Fibroblast of lung (primary cell): ENCODE results near the gene ARFIP2. TPM values are rescaled to one million over a fixed set of nuclear protein-coding genes. Genes with fewer than 3 reads are reported as not detected.

Experiments
- DNase-seq, 2 donors: peaks; one replicate each; pipeline versions ENCODE4 v3.0.0 to v3.0.0-alpha.2; 2010; ENCODE audit warnings: low read depth in 2 of 2
- H2AFZ ChIP-seq: 2 replicates; pipeline ENCODE4 v1.5.1; 2012; ENCODE audit warnings: low read length, control low read depth, inconsistent platforms
- H3K27ac ChIP-seq: 2 replicates; pipeline ENCODE4 v1.5.1; 2011; ENCODE audit warnings: low read length, control low read depth; ENCODE audit not compliant: insufficient read depth
- H3K27me3 ChIP-seq: 2 replicates; pipeline ENCODE4 v1.5.1; 2011; ENCODE audit warnings: mild to moderate bottlenecking, low read length; ENCODE audit not compliant: control insufficient read depth, insufficient read depth
- H3K36me3 ChIP-seq: 2 replicates; pipeline ENCODE4 v1.5.1; 2011; ENCODE audit warnings: low read length; ENCODE audit not compliant: control insufficient read depth, insufficient read depth
- H3K4me1 ChIP-seq: 2 replicates; pipeline ENCODE4 v1.5.1; 2011; ENCODE audit warnings: low read length; ENCODE audit not compliant: control insufficient read depth, insufficient read depth; ENCODE audit errors: extremely low read depth
- H3K4me2 ChIP-seq: 2 replicates; pipeline ENCODE4 v1.5.1; 2011; ENCODE audit warnings: low read length, control low read depth; ENCODE audit not compliant: insufficient read depth; ENCODE audit errors: extremely low read depth
- H3K4me3 ChIP-seq, 4 experiments: fragments of 200-600 bp in 1 of 4; sonication (generic) in 1 of 4; replicated peaks in 1 of 4; 2 replicates each; pipeline ENCODE4 v1.5.1; 2011 to 2016; ENCODE audit warnings: low read length in 4 of 4, low read depth in 3 of 4, mild to moderate bottlenecking in 3 of 4, control low read depth in 2 of 4, inconsistent platforms in 1 of 4, mixed read lengths in 1 of 4; ENCODE audit not compliant: insufficient read depth in 1 of 4; ENCODE audit errors: control extremely low read depth in 1 of 4
- H3K79me2 ChIP-seq: 2 replicates; pipeline ENCODE4 v1.5.1; 2012; ENCODE audit warnings: mild to moderate bottlenecking, low read length, inconsistent platforms; ENCODE audit not compliant: control insufficient read depth, insufficient read depth
- H3K9ac ChIP-seq: 2 replicates; pipeline ENCODE4 v1.5.1; 2011; ENCODE audit warnings: mild to moderate bottlenecking, low read length, control low read depth; ENCODE audit not compliant: insufficient read depth
- H3K9me3 ChIP-seq: 2 replicates; pipeline ENCODE4 v1.5.1; 2012; ENCODE audit warnings: low read depth, low read length; ENCODE audit not compliant: control insufficient read depth, insufficient read depth
- H4K20me1 ChIP-seq: 2 replicates; pipeline ENCODE4 v1.5.1; 2011; ENCODE audit warnings: low read length; ENCODE audit not compliant: control insufficient read depth, insufficient read depth; ENCODE audit errors: extremely low read depth
- EZH2 ChIP-seq: IDR thresholded peaks from 2 replicates; pipeline ENCODE4 v1.5.1; 2012; ENCODE audit warnings: low read length, control low read depth, mild to moderate bottlenecking; ENCODE audit errors: missing control alignments
- polyA plus RNA-seq, 2 donors: library from polyadenylated mRNA; depleted of rRNA in 1 of 2; stranded (reverse) in 1 of 2; unstranded in 1 of 2; fragments of >200 nt; gene quantifications; 2 replicates each; pipeline ENCODE4 v1.2.1, GENCODE V29; 2011 to 2012; ENCODE audit warnings: missing spikeins in 1 of 2
- total RNA-seq: library from RNA; depleted of rRNA; stranded (reverse); fragments of >200 nt; gene quantifications from 2 replicates; pipeline ENCODE4 v1.2.1, GENCODE V29; 2014
- TF ChIP-seq, protein P1 (sequence below), 2 donors: IDR thresholded peaks in 1 of 2; conservative IDR thresholded peaks in 1 of 2; 1 replicate in 1 of 2; 2 replicates in 1 of 2; pipeline ENCODE4 v1.5.1; 2011 to 2012; ENCODE audit warnings: low read length in 2 of 2, control low read depth in 1 of 2, inconsistent platforms in 1 of 2, low read depth in 1 of 2, mild to moderate bottlenecking in 1 of 2

ARFIP2 gene
- total and polyA plus RNA-seq, 2 donors (not counting 1 experiment from before 2014, with no cell fraction given), result 47.6 to 75.5 TPM

DNA sequence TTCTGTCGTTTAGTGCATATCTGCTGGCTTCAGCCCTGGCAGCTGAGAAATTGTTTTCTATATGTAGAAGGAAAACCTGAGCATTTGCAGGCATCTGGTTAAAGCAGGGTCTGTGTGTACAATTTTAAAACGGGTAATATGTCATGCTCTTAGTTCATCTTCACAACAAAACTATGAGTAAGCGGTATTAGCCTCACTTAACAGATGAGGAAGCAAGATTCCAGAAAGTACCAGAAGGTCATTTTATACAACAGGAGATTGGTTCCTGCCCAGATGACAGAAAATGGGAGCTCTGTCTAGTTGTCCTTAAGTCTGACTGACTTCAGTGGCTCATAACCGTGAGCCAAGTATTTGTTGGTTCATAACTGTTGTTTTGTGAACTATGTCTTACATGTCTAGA, 1.3 kb upstream of the ARFIP2 start:
- Histone ChIP-seq H3K27me3 (no peaks in the 10 kb centered on the region), H3K36me3 (peaks cover 17% of the 10 kb centered on the region), H3K4me3 (peak overlapping the region; percentile 71 to 89 (median 86)), H3K27ac (peak overlapping the region; percentile 99), H3K9me3 (no peaks in the 10 kb centered on the region), H3K4me2 (peak overlapping the region; percentile 98), H2AFZ (no peak overlapping the region), H3K79me2 (peaks cover 44% of the 10 kb centered on the region), H3K9ac (peak overlapping the region; percentile 94), H4K20me1 (no peaks in the 10 kb centered on the region), H3K4me1 (peaks cover 14% of the 10 kb centered on the region)
- no peak for DNase-seq
- TF ChIP-seq, protein P1, sequence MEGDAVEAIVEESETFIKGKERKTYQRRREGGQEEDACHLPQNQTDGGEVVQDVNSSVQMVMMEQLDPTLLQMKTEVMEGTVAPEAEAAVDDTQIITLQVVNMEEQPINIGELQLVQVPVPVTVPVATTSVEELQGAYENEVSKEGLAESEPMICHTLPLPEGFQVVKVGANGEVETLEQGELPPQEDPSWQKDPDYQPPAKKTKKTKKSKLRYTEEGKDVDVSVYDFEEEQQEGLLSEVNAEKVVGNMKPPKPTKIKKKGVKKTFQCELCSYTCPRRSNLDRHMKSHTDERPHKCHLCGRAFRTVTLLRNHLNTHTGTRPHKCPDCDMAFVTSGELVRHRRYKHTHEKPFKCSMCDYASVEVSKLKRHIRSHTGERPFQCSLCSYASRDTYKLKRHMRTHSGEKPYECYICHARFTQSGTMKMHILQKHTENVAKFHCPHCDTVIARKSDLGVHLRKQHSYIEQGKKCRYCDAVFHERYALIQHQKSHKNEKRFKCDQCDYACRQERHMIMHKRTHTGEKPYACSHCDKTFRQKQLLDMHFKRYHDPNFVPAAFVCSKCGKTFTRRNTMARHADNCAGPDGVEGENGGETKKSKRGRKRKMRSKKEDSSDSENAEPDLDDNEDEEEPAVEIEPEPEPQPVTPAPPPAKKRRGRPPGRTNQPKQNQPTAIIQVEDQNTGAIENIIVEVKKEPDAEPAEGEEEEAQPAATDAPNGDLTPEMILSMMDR (conservative IDR thresholded peaks at IDR 0.05 in 1 of 2, IDR thresholded peaks at IDR 0.05 in 1 of 2; ENCODE audit: low read depth in 1 of 2, low read length in 2 of 2), result no peak
- TF ChIP-seq EZH2, result no peak

DNA sequence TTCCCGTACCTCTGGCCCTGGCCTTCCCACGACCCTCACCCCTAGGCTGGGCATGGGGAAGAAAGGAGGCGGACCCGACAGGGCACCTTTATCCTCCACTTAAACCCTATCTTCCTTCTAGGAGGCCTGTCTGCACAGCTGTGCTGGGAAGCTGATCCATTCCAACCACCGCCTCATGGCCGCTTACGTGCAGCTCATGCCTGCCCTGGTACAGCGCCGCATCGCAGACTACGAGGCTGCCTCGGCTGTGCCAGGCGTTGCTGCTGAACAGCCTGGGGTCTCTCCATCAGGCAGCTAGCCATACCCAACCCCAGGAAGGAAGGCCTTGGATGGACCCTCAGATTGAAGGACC, 769 bp upstream of the ARFIP2 start:
- Histone ChIP-seq H3K27me3 (no peaks in the 10 kb centered on the region), H3K9me3 (no peaks in the 10 kb centered on the region), H3K79me2 (peaks cover 44% of the 10 kb centered on the region), H2AFZ (peak overlapping the region; percentile 54), H3K4me2 (peak overlapping the region; percentile 98), H3K27ac (peak overlapping the region; percentile 99), H3K9ac (peak overlapping the region; percentile 94), H3K4me1 (peaks cover 14% of the 10 kb centered on the region), H3K4me3 (peak overlapping the region; percentile 71 to 89 (median 86)), H4K20me1 (no peaks in the 10 kb centered on the region), H3K36me3 (peaks cover 20% of the 10 kb centered on the region)
- TF ChIP-seq, protein P1 (conservative IDR thresholded peaks at IDR 0.05 in 1 of 2, IDR thresholded peaks at IDR 0.05 in 1 of 2; ENCODE audit: low read depth in 1 of 2, low read length in 2 of 2), result no peak
- no peak for TF ChIP-seq EZH2
- no peak for DNase-seq

DNA sequence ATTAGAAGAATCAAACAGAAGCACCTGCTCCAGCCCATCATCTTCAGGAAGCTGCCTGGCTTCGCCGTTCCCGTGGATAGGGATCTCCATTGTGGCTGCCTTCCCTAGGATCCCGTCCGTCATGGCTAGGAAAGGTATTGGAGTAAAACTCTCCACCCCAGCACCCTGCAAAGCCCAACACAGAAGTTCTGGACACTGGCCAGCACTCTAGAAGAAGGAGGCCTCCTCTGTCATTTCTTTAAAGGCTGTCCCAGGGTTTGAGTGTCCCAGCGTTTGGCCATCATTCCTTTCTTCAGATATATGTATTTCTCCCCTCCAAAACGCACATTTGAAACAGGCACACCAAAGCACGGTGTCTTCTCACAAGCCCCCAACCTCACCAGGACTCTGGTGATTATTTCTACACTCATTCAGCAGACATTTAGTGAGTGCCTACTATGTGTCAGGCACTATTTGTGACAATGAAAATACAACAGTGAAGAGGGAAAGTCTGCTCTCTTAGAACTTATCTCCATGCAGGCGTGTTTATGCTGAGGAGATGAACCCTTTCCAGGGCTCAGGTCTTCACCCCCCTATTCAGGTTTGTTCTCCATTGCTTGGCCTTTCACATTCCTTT, 724 bp downstream of the ARFIP2 start:
- peak overlapping the region; percentile 71 to 89 (median 86) for H3K4me3 ChIP-seq
- no peak for DNase-seq
- no peaks in the 10 kb centered on the region for H3K27me3 ChIP-seq
- H3K9me3 ChIP-seq, result no peaks in the 10 kb centered on the region
- H3K4me2 ChIP-seq, result peak overlapping the region; percentile 76
- peaks cover 19% of the 10 kb centered on the region for H3K36me3 ChIP-seq
- peak overlapping the region; percentile 94 for H3K9ac ChIP-seq
- H3K4me1 ChIP-seq, result peaks cover 14% of the 10 kb centered on the region
- H4K20me1 ChIP-seq, result no peaks in the 10 kb centered on the region
- no peak overlapping the region for H2AFZ ChIP-seq
- H3K79me2 ChIP-seq, result peaks cover 44% of the 10 kb centered on the region
- no peak for TF ChIP-seq EZH2
- TF ChIP-seq, protein P1 (conservative IDR thresholded peaks at IDR 0.05 in 1 of 2, IDR thresholded peaks at IDR 0.05 in 1 of 2; ENCODE audit: low read depth in 1 of 2, low read length in 2 of 2), result no peak
- H3K27ac ChIP-seq, result peak overlapping the region; percentile 99
